Breast epithelium (tissue), 3 donors: ENCODE data around the gene ARFGAP3.

Experiments
- POLR2A ChIP-seq: fragments of 450-650 bp; IDR thresholded peaks from one replicate; pipeline ENCODE4 v1.6.1; 2016; ENCODE audit warnings: antibody characterized with exemption, mild to moderate bottlenecking, moderate library complexity
- TF ChIP-seq, protein P1 (sequence below), 3 donors: fragments of 450-650 bp; IDR thresholded peaks; one replicate each; pipeline ENCODE4 v1.5.1; 2016 to 2017; ENCODE audit warnings: antibody characterized with exemption in 3 of 3, mild to moderate bottlenecking in 3 of 3, moderate library complexity in 3 of 3

DNA sequence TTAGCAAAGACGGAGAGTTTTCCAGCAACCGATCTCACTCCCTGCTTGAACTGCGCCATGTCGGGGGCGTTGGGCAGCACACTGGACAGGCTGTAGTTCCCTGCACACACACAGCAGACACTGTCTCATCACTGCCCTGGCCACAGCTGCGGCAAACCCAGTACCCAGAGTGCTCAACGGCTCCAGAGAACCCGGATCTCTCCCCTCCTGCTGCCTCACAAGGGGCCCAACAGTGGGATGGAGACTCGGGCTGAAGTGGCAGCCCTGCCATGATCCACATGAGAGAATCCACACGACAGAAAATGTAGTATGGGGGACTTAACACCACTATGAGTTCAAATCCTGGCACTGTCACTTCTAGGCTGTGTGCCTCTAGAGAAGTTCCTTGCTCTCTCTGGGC, 58.0 kb downstream of the ARFGAP3 start:
- no peak for TF ChIP-seq POLR2A
- TF ChIP-seq, protein P1, sequence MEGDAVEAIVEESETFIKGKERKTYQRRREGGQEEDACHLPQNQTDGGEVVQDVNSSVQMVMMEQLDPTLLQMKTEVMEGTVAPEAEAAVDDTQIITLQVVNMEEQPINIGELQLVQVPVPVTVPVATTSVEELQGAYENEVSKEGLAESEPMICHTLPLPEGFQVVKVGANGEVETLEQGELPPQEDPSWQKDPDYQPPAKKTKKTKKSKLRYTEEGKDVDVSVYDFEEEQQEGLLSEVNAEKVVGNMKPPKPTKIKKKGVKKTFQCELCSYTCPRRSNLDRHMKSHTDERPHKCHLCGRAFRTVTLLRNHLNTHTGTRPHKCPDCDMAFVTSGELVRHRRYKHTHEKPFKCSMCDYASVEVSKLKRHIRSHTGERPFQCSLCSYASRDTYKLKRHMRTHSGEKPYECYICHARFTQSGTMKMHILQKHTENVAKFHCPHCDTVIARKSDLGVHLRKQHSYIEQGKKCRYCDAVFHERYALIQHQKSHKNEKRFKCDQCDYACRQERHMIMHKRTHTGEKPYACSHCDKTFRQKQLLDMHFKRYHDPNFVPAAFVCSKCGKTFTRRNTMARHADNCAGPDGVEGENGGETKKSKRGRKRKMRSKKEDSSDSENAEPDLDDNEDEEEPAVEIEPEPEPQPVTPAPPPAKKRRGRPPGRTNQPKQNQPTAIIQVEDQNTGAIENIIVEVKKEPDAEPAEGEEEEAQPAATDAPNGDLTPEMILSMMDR (IDR thresholded peaks at IDR 0.05): no peak
